Frontal cortex (tissue), 4 donors: Measurements from ENCODE around the gene CNTN4. TPM values are rescaled to one million over a fixed set of nuclear protein-coding genes. Genes with fewer than 3 reads are reported as not detected.

Source experiments
- DNase-seq, 2 donors: peaks; one replicate each; pipeline ENCODE4 v3.0.0; 2012; ENCODE audit warnings: low spot score in 2 of 2
- FAIRE-seq: peaks from 2 replicates; lab custom pipeline; 2012; peaks lifted over from hg19 to GRCh38; lab: Jason Lieb, UNC
- total RNA-seq: library from RNA; depleted of rRNA; stranded (reverse); fragments of >200 nt; gene quantifications from one replicate; pipeline ENCODE4 v1.2.3, GENCODE V29; 2014
- donor health status: control.
- donor health status: control.
- donor health status: control.

Gene CNTN4
- total RNA-seq, 1 donor from 2014 or later, result 134 TPM

DNA sequence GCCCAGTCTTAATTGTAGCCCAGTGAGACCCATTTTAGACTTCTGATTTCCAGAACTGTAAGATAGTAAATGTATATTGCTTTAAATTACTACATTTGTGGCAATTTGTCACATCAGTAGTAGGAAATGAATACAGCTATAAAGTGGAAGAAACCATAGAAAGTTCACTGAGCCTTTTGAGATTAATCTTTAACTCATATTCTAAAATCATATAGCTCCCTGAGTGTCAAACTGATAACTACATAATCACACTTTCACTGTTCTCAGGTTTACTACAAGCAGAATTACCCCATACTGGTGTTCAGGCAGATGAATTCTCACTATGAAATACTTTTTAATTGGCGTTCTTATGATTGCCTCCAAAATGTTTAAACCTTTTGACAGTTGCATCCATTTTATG is 42.8 kb downstream of the CNTN4 start:
- no peak for FAIRE-seq

DNA sequence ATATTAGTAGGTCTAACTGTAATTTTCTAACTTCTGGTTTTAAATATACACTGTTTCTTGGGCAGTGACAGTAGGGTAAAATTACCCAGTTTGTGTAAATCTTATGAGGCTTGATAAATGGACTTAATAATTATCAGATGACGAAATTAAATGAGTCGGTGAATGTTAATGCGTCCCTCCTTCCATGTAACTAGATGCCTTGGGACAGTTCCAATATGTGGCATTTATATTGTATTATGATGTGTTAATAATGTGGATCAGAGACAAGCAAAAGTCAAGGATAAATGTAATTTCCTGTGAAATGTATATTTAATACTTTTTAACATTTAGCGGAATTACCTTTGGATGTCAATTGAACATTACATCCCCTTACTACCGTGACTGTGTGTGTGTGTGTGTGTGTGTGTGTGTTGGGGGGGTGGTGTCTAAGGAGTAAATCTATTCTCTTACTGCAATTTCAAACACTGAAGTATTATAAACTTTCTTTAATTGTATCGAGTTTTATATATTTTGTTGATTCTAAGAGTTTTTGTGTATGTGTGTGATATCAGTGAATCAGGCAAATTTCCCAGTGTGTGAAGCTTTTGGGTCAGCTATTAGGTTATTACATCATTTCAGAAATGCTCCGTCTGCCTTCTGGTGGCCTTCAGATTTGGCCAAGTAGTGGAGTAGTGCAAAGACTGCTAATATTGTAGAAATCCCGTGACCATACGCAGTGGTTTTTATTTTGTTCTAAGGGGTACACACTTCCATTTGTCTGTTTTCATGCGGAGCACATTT is 50.1 kb downstream of the CNTN4 start:
- FAIRE-seq, result no peak
- no peak for DNase-seq

More for the DNA sequence above, 42.8 kb downstream of the CNTN4 start:
- DNase-seq, result no peak

DNA sequence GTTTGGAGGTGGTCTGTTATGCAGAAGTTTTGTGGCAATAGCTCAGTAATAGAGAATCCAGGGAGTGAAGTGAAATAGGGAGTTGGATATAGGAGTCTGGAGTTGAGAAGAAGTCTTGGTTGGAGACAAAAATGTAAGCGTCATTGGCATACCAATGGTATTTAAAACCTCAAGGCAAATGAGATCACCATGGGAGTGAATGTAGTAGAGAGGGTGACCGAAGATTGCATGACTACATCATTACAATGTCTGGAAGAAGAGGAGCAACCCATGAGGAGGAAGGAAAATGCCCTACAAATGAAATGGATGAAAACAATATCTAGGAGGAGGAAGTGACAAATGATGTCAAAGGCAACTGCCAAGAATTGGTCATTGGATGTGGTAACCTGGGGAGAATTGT is 54.4 kb downstream of the CNTN4 start:
- FAIRE-seq, result no peak

DNA sequence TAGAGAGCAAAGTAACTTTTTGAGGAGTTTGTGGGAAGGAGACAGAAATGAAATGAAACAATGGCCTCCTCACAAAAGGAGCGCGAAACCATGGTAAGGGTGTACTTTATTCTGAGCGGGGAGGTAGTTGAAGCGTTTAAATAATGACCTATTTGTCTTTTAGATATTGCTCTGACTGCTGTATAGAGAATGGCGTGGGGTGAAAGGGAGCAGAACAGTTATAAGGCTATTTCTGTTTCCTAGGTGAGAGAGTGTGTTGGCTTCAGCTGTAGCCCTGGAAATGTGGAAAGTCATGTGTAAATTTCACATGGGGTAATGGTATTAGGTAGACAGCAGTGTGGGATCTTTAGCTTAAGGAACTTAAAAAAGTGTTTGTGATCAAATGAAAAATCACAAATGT is 54.9 kb downstream of the CNTN4 start:
- DNase-seq, result no peak
- FAIRE-seq, result no peak

More for the DNA sequence above, 54.4 kb downstream of the CNTN4 start:
- DNase-seq, result no peak

DNA sequence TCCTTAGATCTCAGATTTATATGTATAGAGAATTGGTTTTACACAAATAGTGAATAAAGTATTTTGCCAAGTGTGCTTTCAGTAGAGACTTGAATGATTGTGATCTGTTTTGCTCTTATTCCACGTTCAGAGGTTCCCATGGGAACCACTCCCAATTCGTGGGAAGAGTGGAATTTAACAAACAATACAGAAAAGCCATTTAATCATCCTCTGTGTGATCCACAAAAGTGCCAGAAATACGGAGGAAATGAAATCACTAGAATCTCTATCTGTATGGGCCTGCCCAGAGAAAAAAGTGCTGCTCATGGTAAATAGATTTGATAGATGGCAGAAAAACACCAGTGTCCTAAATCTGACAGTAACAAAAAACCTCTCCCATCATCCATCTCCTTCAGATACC is 56.0 kb downstream of the CNTN4 start:
- peak in 1 of 2 donors; percentile 6 for DNase-seq
- no peak for FAIRE-seq

DNA sequence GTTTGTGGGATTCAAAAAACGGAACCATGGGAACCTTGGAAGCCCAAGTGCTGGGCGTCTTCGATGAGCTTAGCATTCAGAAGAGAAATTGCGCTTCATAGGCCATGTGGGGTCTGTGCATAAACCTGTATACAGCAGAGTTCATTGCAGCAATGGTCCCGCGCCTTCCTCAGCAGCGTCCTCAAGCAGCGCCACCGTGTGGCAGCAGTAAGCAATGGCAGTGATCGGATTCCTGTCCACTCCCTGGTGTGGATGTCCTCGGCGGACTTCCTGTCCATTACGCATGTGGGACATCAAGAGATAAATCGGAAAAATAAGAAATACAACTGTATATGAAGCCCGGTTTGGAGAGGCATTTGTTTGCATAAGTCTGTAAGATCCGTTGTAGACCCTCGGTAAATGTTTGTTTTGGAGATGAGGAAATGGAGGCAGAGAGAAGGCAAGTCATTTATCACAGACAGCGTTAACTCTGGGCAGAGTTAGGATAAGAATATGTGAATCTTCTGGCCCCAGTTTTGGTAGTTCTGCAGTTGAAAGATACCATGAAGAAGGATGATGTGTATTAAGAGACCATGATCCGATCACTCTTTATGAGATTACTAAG is 57.7 kb downstream of the CNTN4 start:
- DNase-seq (no peak), FAIRE-seq (no peak)

DNA sequence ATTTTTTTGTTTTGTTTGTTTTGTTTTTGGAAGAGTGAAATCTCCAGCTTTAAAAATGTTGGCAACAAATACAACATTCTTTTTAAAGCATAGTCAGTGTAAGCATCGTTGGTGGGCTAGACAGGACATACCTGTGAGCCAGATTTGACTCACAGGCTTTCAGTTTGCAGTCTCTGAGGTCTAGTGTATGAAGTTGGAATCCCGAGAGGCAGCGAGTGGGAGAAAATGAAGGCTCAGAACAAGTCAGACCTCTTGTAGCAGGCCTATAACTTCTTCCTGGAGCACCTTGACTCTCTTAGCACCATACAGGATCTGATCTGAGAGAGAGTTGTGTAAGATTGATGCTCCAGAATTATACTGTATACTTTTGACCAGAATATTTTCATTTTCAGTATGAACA is 60.2 kb downstream of the CNTN4 start:
- DNase-seq, result no peak
- FAIRE-seq, result no peak

DNA sequence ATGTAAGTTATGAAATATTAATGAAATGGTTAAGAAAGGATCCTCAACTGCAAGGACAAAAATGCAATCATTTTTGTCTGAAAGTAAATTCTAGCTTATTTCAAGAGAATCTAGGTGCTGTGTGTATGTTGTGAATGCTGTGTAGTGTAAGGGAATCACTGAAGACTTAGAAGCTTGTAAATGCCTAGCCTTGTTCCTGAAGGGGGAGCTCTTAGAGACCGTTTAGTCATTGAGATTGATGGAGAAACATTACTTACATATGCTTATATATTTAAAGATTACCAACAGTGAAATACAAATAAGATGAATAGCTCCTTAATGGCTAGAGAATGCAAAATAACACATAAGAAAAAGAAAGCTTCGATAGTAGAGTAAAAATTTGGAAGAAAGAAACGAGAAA is 67.9 kb downstream of the CNTN4 start:
- DNase-seq (no peak), FAIRE-seq (no peak)

DNA sequence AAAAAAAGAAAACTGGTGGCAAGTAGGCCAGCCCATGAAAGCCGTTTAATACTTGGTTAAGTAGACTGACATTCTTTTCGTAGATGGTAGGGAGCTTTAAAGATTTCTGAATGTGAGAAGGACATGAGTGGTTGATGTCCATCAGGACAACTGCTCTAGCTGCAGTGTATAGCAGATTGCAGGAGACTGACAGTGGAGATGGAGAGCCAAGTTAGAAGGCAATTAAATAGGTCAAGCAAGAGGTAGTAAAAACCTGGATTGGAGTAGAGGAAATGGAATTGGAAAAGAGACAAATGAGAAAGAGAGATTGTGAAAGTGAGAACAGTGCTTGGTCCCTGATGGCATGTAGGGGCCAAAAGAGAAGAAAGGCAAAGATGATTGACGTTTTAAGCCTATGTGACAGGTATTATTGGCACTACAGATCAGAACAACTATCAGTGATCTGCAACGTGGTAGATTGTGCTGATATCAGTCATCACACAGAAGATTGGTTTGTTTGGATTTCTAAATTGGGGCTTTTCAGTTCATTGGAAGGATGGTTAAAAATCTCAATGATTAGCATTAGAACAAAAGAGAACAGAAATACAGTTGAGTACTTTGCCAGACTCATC is 74.0 kb downstream of the CNTN4 start:
- DNase-seq, result no peak
- FAIRE-seq, result no peak

DNA sequence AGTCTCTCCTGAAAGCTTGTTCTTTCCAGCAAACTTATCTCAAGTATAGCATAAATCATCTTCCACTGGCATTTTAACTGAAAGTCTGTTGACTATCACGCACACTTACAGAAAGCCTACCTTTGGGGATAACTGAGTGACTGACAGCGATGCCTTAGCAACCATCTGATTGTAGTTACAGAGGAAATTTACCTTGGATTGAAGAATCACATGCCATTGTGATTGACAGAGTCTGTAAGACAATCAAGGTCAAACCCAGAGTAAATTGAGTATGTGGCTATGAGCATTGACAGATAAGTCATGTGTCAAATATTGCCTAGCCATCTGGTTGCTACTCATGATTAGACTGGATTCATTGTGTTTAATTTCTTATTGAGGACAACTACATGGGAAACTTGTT is 82.0 kb downstream of the CNTN4 start:
- no peak for DNase-seq
- no peak for FAIRE-seq

DNA sequence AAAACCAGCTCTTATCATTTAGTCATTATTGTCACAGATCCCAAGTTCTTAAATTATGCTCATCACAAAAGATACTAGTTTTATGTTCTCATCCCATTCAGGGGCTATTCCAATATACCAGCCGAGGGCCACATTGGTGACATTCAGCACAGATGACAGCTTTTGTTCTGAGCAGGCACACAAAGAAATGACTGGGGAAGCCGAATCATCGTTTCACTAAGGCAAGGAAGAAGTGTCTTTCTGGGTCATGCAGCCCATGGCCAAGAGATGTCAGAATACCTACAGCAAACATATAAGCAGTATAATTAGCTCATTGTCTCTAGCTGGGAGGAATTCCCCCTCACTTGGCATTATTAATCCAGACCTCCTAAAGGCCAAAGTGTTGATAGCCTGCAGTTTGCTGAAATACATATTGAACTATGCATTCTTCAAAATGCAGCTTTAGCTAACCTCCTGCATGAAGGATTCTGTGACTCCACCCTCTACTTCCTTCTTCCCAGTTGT is 100.2 kb downstream of the CNTN4 start:
- no peak for DNase-seq

DNA sequence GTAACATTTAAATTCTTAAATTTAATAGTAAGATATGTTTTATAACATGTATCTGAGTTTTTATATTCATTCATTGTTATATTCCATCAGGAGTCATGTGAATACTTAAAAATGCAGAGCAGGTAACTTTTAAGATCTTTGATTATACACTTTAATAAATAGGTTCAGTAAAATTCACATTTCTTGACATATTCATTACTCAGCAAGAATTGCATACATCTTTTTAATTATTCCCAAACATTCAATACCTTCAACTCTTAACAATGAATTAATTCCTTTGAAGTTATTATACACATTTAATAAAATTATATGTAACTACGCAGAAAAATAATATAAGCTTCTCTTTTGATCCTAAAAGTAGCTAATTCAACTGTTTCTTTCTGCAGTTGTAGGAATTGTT is 105.4 kb downstream of the CNTN4 start:
- no peak for FAIRE-seq
- DNase-seq, result no peak

More for the DNA sequence above, 100.2 kb downstream of the CNTN4 start:
- no peak for FAIRE-seq

DNA sequence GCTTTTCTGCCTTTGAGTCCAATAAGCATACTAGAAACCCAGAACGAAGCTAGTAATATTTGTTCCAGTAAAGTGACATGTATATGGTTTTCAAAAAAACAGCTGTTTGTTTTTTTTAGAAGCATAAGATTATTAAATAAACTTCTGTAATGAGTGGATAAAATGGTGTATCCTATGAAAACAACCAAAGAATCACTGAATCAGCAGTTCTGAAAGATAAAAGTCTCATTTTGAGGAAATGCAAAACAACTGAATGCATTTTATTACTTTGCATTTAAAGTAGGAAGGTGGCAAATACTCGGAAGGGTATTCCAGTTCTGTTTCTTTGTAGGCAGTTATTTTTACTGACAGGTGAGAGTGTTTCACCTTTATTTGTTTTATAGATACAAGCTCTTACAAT is 107.0 kb downstream of the CNTN4 start:
- FAIRE-seq, result no peak
- DNase-seq, result no peak

DNA sequence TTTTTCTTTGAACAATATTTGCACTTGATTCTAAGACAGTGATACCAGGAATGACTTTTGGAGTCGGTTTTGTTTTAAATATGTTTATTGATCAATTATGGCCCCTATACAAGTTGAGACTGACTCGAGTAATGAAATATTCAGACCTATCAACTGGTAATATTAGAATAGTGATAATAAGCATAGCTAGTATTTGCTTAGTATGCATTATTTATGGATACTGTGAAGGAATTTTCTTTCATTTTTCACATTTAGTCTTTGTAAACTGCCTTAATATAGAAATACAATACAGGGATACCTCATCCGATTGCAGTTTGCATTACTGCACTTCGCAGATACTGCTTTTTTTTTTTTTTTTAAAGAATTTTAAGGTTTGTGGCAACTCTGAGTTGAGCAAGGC is 107.9 kb downstream of the CNTN4 start:
- DNase-seq (no peak), FAIRE-seq (no peak)

DNA sequence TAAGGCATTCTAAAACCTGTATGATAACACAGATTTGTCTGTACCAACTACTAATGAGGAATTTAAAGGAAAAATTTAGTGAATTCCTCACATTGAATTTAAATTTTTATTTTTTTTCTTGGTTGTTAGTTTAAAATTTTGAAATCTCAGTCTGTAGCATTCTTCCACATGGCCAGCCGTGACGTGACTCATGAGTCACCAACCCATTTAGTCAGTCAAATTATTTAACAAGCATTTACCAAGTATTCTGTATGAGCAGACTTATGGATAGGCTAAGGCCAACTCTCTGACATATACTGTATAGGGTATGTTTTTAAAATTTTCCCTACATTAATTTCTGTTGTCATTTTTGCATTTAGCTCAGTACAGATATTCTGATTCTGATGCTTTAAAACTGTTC is 112.9 kb downstream of the CNTN4 start:
- DNase-seq, result no peak
- no peak for FAIRE-seq

DNA sequence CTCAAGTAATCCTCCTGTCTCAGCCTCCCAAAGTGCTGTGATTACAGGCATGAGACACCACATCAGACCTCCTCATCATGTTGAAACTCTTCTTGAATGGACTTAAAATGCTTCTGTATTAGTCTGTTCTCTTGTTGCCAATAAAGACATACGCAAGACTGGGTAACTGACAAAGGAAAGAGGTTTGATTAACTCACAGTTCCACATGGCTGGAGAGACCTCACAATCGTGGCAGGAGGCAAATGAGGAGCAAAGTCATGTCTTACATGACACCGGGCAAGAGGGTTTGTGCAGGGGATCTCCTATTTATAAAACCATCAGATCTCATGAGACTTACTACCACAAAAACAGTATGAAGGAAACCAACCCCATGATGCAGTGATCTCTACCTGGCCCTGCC is 113.5 kb downstream of the CNTN4 start:
- no peak for DNase-seq
- no peak for FAIRE-seq

DNA sequence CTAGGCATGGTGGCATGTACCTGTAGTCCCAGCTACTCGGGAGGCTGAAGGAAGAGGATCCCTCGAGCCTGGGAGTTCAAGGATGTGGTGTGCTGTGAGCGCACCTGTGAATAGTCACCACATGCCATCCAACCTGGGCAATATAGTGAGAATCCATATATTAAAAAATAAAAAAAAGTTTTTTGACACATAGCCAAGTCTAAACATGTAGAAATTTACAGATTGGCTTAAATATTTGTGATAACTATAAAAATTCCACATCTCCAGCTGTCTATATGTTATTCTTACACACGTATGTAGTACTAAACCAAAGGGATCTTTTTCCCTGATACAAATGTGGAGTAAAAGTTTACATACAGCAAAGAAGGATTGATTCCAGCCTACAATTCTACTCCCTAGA is 119.7 kb downstream of the CNTN4 start:
- DNase-seq (no peak), FAIRE-seq (no peak)

DNA sequence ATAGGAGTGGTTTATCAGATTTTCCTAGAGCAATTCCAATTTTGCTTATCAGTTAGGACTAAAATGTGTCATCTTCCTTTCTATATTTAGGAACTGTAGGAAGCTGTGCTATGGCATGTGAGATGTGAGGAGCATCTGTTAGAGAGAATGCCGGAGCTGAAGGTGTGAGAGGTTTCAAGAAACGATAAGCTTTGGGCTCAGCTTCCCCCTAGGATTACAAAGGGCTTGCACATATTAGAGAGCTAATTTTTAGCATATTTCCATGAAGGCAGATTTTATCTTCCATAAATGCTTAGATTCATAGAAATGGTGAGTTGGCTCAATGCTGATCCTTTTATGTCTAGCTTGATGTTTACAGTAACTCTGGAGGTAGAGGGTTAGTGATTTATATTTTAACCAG is 120.2 kb downstream of the CNTN4 start:
- no peak for DNase-seq
- FAIRE-seq, result no peak

DNA sequence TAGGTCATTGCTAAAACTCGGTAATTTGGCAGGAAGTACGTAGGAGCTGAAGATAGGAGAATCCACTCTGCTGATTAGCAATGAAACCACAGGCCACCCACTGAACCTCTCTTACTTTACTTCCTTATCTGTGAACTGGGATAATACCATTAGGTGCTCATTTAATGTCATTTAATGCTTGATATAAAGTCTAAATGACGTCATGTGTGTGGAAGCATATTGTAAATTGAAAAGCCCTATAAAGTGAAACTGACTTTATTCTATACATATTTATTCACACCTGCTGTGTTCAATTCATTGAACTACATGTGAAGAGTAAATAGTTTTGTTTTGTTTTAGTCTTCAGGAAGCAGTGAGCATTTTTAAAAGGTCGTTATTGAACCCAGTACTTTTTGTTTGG is 137.5 kb downstream of the CNTN4 start:
- DNase-seq (no peak), FAIRE-seq (no peak)

DNA sequence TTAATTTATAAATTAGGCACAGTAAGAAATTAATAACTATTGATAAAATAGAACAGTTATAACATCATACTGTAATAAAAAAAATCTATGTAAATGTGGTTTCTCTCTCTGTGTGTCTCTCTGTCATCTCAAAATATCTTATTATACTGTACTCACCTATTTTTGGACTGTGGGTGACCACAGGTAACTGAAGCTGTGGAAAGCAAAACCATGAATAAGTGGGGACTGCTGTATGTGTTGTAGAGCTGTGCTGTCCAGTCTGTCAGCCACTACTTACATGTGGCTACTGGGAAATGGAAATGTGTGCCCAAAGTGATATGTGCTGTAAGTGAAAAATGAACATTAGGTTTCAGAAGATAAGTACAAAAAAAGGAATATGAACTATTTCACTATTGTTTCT is 145.5 kb downstream of the CNTN4 start:
- DNase-seq (no peak), FAIRE-seq (no peak)
